HCT116 (cell line): ENCODE data around the gene NT5C2.

ENCODE experiments used
- ATF3 ChIP-seq: IDR thresholded peaks from 2 replicates; pipeline ENCODE4 v1.6.1; 2012
- CEBPB ChIP-seq: IDR thresholded peaks from 2 replicates; pipeline ENCODE4 v1.6.1; 2012; ENCODE audit warnings: low read depth
- CTCF ChIP-seq, 3 experiments: fragments of 200-600 bp in 1 of 3; sonication (generic) in 1 of 3; IDR thresholded peaks in 2 of 3; conservative IDR thresholded peaks in 1 of 3; 2 replicates each; pipeline ENCODE4 v1.5.1; 2012 to 2017; ENCODE audit warnings: low read depth in 2 of 3, low read length in 2 of 3, antibody characterized with exemption in 1 of 3, borderline replicate concordance in 1 of 3, control low read depth in 1 of 3, mild to moderate bottlenecking in 1 of 3, mixed read lengths in 1 of 3, mixed run types in 1 of 3, moderate library complexity in 1 of 3; ENCODE audit not compliant: insufficient read depth in 1 of 3
- EZH2 ChIP-seq: fragments of 200-600 bp; sonication (generic); IDR thresholded peaks from 2 replicates; pipeline ENCODE4 v1.6.1; 2017; ENCODE audit warnings: antibody characterized with exemption, mixed run types
- FOSL1 ChIP-seq: IDR thresholded peaks from 2 replicates; pipeline ENCODE4 v1.6.1; 2012; ENCODE audit warnings: low read depth
- MAX ChIP-seq: IDR thresholded peaks from 2 replicates; pipeline ENCODE4 v1.6.1; 2012
- POLR2A ChIP-seq: IDR thresholded peaks from 2 replicates; pipeline ENCODE4 v1.7.0; 2011; ENCODE audit warnings: borderline replicate concordance; ENCODE audit not compliant: insufficient read depth, insufficient read length; ENCODE audit errors: extremely low read depth
- POLR2AphosphoS5 ChIP-seq: IDR thresholded peaks from 2 replicates; pipeline ENCODE4 v1.6.1; 2011; ENCODE audit warnings: mild to moderate bottlenecking, low read depth, low read length, moderate library complexity
- SIN3A ChIP-seq: IDR thresholded peaks from 2 replicates; pipeline ENCODE4 v1.6.1; 2012; ENCODE audit warnings: low read depth
- ZFX ChIP-seq: fragments of 450-650 bp; IDR thresholded peaks from 2 replicates; pipeline ENCODE4 v1.6.1; 2017
- TF ChIP-seq, protein P1 (sequence below): IDR thresholded peaks from 2 replicates; pipeline ENCODE4 v1.6.1; 2012; ENCODE audit warnings: low read depth

- TF ChIP-seq, protein P1, sequence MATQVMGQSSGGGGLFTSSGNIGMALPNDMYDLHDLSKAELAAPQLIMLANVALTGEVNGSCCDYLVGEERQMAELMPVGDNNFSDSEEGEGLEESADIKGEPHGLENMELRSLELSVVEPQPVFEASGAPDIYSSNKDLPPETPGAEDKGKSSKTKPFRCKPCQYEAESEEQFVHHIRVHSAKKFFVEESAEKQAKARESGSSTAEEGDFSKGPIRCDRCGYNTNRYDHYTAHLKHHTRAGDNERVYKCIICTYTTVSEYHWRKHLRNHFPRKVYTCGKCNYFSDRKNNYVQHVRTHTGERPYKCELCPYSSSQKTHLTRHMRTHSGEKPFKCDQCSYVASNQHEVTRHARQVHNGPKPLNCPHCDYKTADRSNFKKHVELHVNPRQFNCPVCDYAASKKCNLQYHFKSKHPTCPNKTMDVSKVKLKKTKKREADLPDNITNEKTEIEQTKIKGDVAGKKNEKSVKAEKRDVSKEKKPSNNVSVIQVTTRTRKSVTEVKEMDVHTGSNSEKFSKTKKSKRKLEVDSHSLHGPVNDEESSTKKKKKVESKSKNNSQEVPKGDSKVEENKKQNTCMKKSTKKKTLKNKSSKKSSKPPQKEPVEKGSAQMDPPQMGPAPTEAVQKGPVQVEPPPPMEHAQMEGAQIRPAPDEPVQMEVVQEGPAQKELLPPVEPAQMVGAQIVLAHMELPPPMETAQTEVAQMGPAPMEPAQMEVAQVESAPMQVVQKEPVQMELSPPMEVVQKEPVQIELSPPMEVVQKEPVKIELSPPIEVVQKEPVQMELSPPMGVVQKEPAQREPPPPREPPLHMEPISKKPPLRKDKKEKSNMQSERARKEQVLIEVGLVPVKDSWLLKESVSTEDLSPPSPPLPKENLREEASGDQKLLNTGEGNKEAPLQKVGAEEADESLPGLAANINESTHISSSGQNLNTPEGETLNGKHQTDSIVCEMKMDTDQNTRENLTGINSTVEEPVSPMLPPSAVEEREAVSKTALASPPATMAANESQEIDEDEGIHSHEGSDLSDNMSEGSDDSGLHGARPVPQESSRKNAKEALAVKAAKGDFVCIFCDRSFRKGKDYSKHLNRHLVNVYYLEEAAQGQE = no peak
- TF ChIP-seq CTCF (IDR thresholded peaks at IDR 0.05 in 2 of 3, conservative IDR thresholded peaks at IDR 0.05 in 1 of 3; ENCODE audit: borderline replicate concordance in 1 of 3, insufficient read depth in 1 of 3, low read depth in 2 of 3, low read length in 2 of 3) (no peak), EZH2 (no peak), POLR2A (no peak), ATF3 (no peak), CEBPB (no peak), POLR2AphosphoS5 (no peak), MAX (no peak), SIN3A (no peak), ZFX (no peak), FOSL1 (no peak)
Observed at GRCh38 chr10:103078309-103078615, 114.8 kb downstream of the NT5C2 start.
